Mesenchymal stem cell (in vitro differentiated cells and primary cell): ENCODE measurements around the gene HSD11B1.
A peak's percentile ranks its signal among the peaks of the same experiment; 100 is the strongest.

Experiments used
- DNase-seq: peaks from one replicate; pipeline ENCODE4 v3.0.0-alpha.2; 2013
- H2AFZ ChIP-seq: one replicate; pipeline ENCODE4 v1.6.1; 2013; ENCODE audit warnings: low read depth, mild to moderate bottlenecking, control low read depth, inconsistent platforms, low read length, moderate library complexity
- H2AK5ac ChIP-seq: 2 replicates; pipeline ENCODE4 v1.6.1; 2013; ENCODE audit warnings: low read length, moderate library complexity, mild to moderate bottlenecking, inconsistent platforms; ENCODE audit not compliant: severe bottlenecking
- H2BK120ac ChIP-seq: one replicate; pipeline ENCODE4 v1.6.1; 2013; ENCODE audit warnings: low read depth, mild to moderate bottlenecking, inconsistent platforms, low read length, moderate library complexity
- H2BK12ac ChIP-seq, 2 experiments: one replicate each; pipeline ENCODE4 v1.6.1; 2013; ENCODE audit warnings: inconsistent platforms in 2 of 2, low read length in 2 of 2, mild to moderate bottlenecking in 2 of 2, moderate library complexity in 2 of 2, control low read depth in 1 of 2
- H2BK15ac ChIP-seq: one replicate; pipeline ENCODE4 v1.6.1; 2013; ENCODE audit warnings: mild to moderate bottlenecking, low read depth, inconsistent platforms; ENCODE audit not compliant: poor library complexity, severe bottlenecking
- H2BK5ac ChIP-seq: 2 replicates; pipeline ENCODE4 v1.6.1; 2013; ENCODE audit warnings: low read depth, mild to moderate bottlenecking, low read length, control low read depth, inconsistent platforms; ENCODE audit not compliant: poor library complexity, severe bottlenecking
- H3K14ac ChIP-seq, 2 experiments: one replicate each; pipeline ENCODE4 v1.6.1; 2013; ENCODE audit warnings: inconsistent platforms in 2 of 2, low read length in 2 of 2, control low read depth in 1 of 2, mild to moderate bottlenecking in 1 of 2, moderate library complexity in 1 of 2
- H3K18ac ChIP-seq, 2 experiments: one replicate each; pipeline ENCODE4 v1.6.1; 2013; ENCODE audit warnings: inconsistent platforms in 2 of 2, low read length in 2 of 2, control low read depth in 1 of 2, low read depth in 1 of 2, mild to moderate bottlenecking in 1 of 2
- H3K23ac ChIP-seq, 2 experiments: one replicate each; pipeline ENCODE4 v1.6.1; 2013; ENCODE audit warnings: inconsistent platforms in 2 of 2, low read length in 2 of 2, mild to moderate bottlenecking in 2 of 2, moderate library complexity in 2 of 2, control low read depth in 1 of 2
- H3K27ac ChIP-seq: 2 replicates; pipeline ENCODE4 v1.5.1; 2013; ENCODE audit warnings: mild to moderate bottlenecking, moderate library complexity, low read length, control low read depth, inconsistent platforms; ENCODE audit not compliant: poor library complexity, severe bottlenecking
- H3K27me3 ChIP-seq, 2 experiments: 2 replicates each; pipeline versions ENCODE4 v1.6.1 to v1.7.0; 2013; ENCODE audit warnings: low read length in 2 of 2, mild to moderate bottlenecking in 2 of 2, moderate library complexity in 2 of 2, control low read depth in 1 of 2, inconsistent platforms in 1 of 2; ENCODE audit not compliant: control insufficient read depth in 1 of 2, insufficient read depth in 1 of 2
- H3K36me3 ChIP-seq, 2 experiments: 2 replicates each; pipeline versions ENCODE4 v1.6.1 to v1.7.0; 2013; ENCODE audit warnings: low read length in 2 of 2, control low read depth in 1 of 2, inconsistent platforms in 1 of 2, low read depth in 1 of 2, mild to moderate bottlenecking in 1 of 2; ENCODE audit not compliant: insufficient read depth in 2 of 2, control insufficient read depth in 1 of 2
- H3K4ac ChIP-seq, 2 experiments: one replicate each; pipeline ENCODE4 v1.6.1; 2013; ENCODE audit warnings: inconsistent platforms in 2 of 2, low read length in 2 of 2, mild to moderate bottlenecking in 2 of 2, moderate library complexity in 2 of 2, control low read depth in 1 of 2, low read depth in 1 of 2
- H3K4me1 ChIP-seq: 2 replicates; pipeline ENCODE4 v1.6.1; 2013; ENCODE audit warnings: low read depth, low read length, control low read depth; ENCODE audit not compliant: control insufficient read depth, insufficient read depth
- H3K4me2 ChIP-seq: 2 replicates; pipeline ENCODE4 v1.6.1; 2013; ENCODE audit warnings: low read length, mild to moderate bottlenecking, inconsistent platforms; ENCODE audit not compliant: poor library complexity, severe bottlenecking
- H3K4me3 ChIP-seq, 2 experiments: 2 replicates each; pipeline versions ENCODE4 v1.5.1 to v1.7.0; 2013; ENCODE audit warnings: low read length in 2 of 2, mild to moderate bottlenecking in 2 of 2, control low read depth in 1 of 2, low read depth in 1 of 2; ENCODE audit not compliant: insufficient read depth in 1 of 2
- H3K79me1 ChIP-seq: replicated peaks from 2 replicates; pipeline ENCODE4 v1.6.1; 2013; ENCODE audit warnings: mild to moderate bottlenecking, control low read depth, low read length, inconsistent platforms; ENCODE audit not compliant: poor library complexity, severe bottlenecking
- H3K9ac ChIP-seq: 2 replicates; pipeline ENCODE4 v1.7.0; 2013; ENCODE audit warnings: mild to moderate bottlenecking, low read length, moderate library complexity
- H3K9me3 ChIP-seq: 2 replicates; pipeline ENCODE4 v1.7.0; 2013; ENCODE audit warnings: mild to moderate bottlenecking, low read length; ENCODE audit not compliant: control insufficient read depth
- H4K8ac ChIP-seq: one replicate; pipeline ENCODE4 v1.6.1; 2013; ENCODE audit warnings: inconsistent platforms, mild to moderate bottlenecking, low read length, moderate library complexity
- H4K91ac ChIP-seq: one replicate; pipeline ENCODE4 v1.6.1; 2013; ENCODE audit warnings: mild to moderate bottlenecking, low read length, inconsistent platforms
- WGBS: methylation state at CpG from one replicate; pipeline ENCODE4 v1.1.7; 2013; ENCODE audit warnings: mixed read lengths; 5-methylcytosine and 5-hydroxymethylcytosine counted together

HSD11B1 gene

GRCh38 chr1:209746451-209747165, 42.0 kb downstream of the HSD11B1 start:
- 98% methylated on average over 2 of the region's 4 CpGs for WGBS
- Histone ChIP-seq H3K4me2 (no peak overlapping the region), H4K91ac (no peak overlapping the region), H2BK15ac (no peak overlapping the region), H3K79me1 (no peaks in the 10 kb centered on the region), H3K4ac (no peak overlapping the region), H3K14ac (no peak overlapping the region), H3K36me3 (no peaks in the 10 kb centered on the region), H2AFZ (no peak overlapping the region), H4K8ac (no peak overlapping the region), H2BK12ac (no peak overlapping the region), H2AK5ac (no peak overlapping the region), H3K18ac (no peak overlapping the region), H3K27me3 (no peaks in the 10 kb centered on the region), H3K9ac (no peak overlapping the region), H2BK5ac (no peak overlapping the region), H2BK120ac (no peak overlapping the region), H3K27ac (no peak overlapping the region), H3K4me1 (peaks cover 18% of the 10 kb centered on the region), H3K9me3 (no peaks in the 10 kb centered on the region), H3K4me3 (no peak overlapping the region), H3K23ac (no peak overlapping the region)
- no peak for DNase-seq

- H3K27me3 ChIP-seq = no peaks in the 10 kb centered on the region
- peak overlapping the region; percentile 40 to 52 for H3K4me3 ChIP-seq
- no peak overlapping the region for H2BK120ac ChIP-seq
- H2AK5ac ChIP-seq = no peak overlapping the region
- no peaks in the 10 kb centered on the region for H3K36me3 ChIP-seq
- H2BK12ac ChIP-seq = peak overlapping the region in 1 of 2 experiments; percentile 21
- no peak overlapping the region for H4K91ac ChIP-seq
- no peak overlapping the region for H3K4ac ChIP-seq
- peaks cover 16% of the 10 kb centered on the region for H3K4me1 ChIP-seq
- H3K9ac ChIP-seq = peak overlapping the region; percentile 67
- H3K79me1 ChIP-seq = no peaks in the 10 kb centered on the region
- DNase-seq = peak; percentile 87
- peak overlapping the region; percentile 80 for H2AFZ ChIP-seq
- no peak overlapping the region for H3K14ac ChIP-seq
- peak overlapping the region; percentile 20 for H3K4me2 ChIP-seq
- no peak overlapping the region for H3K27ac ChIP-seq
- no peak overlapping the region for H2BK5ac ChIP-seq
- H2BK15ac ChIP-seq = no peak overlapping the region
- H3K9me3 ChIP-seq = no peaks in the 10 kb centered on the region
- no peak overlapping the region for H4K8ac ChIP-seq
- 8% methylated on average over 37 of the region's 37 CpGs for WGBS
- H3K18ac ChIP-seq = peak overlapping the region; percentile 8 to 77
- H3K23ac ChIP-seq = no peak overlapping the region
Observed at GRCh38 chr1:209747580-209748262, 43.1 kb downstream of the HSD11B1 start.

GRCh38 chr1:209748620-209749019, 44.0 kb downstream of the HSD11B1 start:
- H3K18ac ChIP-seq = no peak overlapping the region
- no peak overlapping the region for H3K4ac ChIP-seq
- no peak overlapping the region for H4K8ac ChIP-seq
- no peak overlapping the region for H2AFZ ChIP-seq
- WGBS = 51% methylated on average over 4 of the region's 4 CpGs
- no peaks in the 10 kb centered on the region for H3K79me1 ChIP-seq
- DNase-seq = no peak
- no peak overlapping the region for H2BK120ac ChIP-seq
- no peak overlapping the region for H2AK5ac ChIP-seq
- H2BK15ac ChIP-seq = no peak overlapping the region
- H3K14ac ChIP-seq = no peak overlapping the region
- no peak overlapping the region for H3K23ac ChIP-seq
- no peaks in the 10 kb centered on the region for H3K9me3 ChIP-seq
- no peak overlapping the region for H3K4me3 ChIP-seq
- no peak overlapping the region for H2BK12ac ChIP-seq
- H2BK5ac ChIP-seq = no peak overlapping the region
- no peak overlapping the region for H3K4me2 ChIP-seq
- no peaks in the 10 kb centered on the region for H3K27me3 ChIP-seq
- H3K4me1 ChIP-seq = peaks cover 14% of the 10 kb centered on the region
- no peak overlapping the region for H3K9ac ChIP-seq
- no peak overlapping the region for H4K91ac ChIP-seq
- H3K36me3 ChIP-seq = no peaks in the 10 kb centered on the region
- H3K27ac ChIP-seq = no peak overlapping the region

GRCh38 chr1:209749205-209749604, 44.6 kb downstream of the HSD11B1 start:
- no peaks in the 10 kb centered on the region for H3K36me3 ChIP-seq
- no peaks in the 10 kb centered on the region for H3K79me1 ChIP-seq
- no peak overlapping the region for H3K18ac ChIP-seq
- H4K8ac ChIP-seq = no peak overlapping the region
- H2BK5ac ChIP-seq = no peak overlapping the region
- H2BK15ac ChIP-seq = no peak overlapping the region
- no peak overlapping the region for H3K4ac ChIP-seq
- H3K4me2 ChIP-seq = no peak overlapping the region
- H3K14ac ChIP-seq = no peak overlapping the region
- no peak overlapping the region for H2BK12ac ChIP-seq
- H3K27ac ChIP-seq = no peak overlapping the region
- no peaks in the 10 kb centered on the region for H3K27me3 ChIP-seq
- no peak overlapping the region for H2BK120ac ChIP-seq
- H3K9ac ChIP-seq = no peak overlapping the region
- peaks cover 12% of the 10 kb centered on the region for H3K4me1 ChIP-seq
- H3K9me3 ChIP-seq = no peaks in the 10 kb centered on the region
- H2AFZ ChIP-seq = no peak overlapping the region
- no peak overlapping the region for H3K4me3 ChIP-seq
- no peak overlapping the region for H3K23ac ChIP-seq
- H2AK5ac ChIP-seq = no peak overlapping the region
- 80% methylated on average over 1 of the region's 2 CpGs for WGBS
- no peak for DNase-seq
- H4K91ac ChIP-seq = no peak overlapping the region
